Fibroblast of the aortic adventitia (primary cell): ENCODE data around the gene MPV17L. TPM values are rescaled to one million over a fixed set of nuclear protein-coding genes. Genes with fewer than 3 reads are reported as not detected.
"Not testable (repeated sequence)": the region's sequence is repeated elsewhere in the genome, so short reads cannot be mapped to it uniquely, and the experiment has no call there.

Experiments
- DNase-seq: peaks from one replicate; pipeline ENCODE4 v3.0.0-alpha.2; 2010; ENCODE audit warnings: low read depth
- H3K4me3 ChIP-seq: 2 replicates; pipeline ENCODE4 v1.5.1; 2011; ENCODE audit warnings: low read depth, mild to moderate bottlenecking, control low read depth, low read length, moderate library complexity
- total RNA-seq: library from RNA; depleted of rRNA; stranded (reverse); fragments of >200 nt; gene quantifications from 2 replicates; pipeline ENCODE4 v1.2.3, GENCODE V29; 2012; ENCODE audit warnings: low replicate concordance
- TF ChIP-seq, protein P1 (sequence below): IDR thresholded peaks from 2 replicates; pipeline ENCODE4 v1.5.1; 2011; ENCODE audit warnings: mild to moderate bottlenecking, low read length, control low read depth, inconsistent platforms; ENCODE audit not compliant: insufficient read depth

The MPV17L gene
- total RNA-seq, 1 donor: 3.3 TPM

DNA sequence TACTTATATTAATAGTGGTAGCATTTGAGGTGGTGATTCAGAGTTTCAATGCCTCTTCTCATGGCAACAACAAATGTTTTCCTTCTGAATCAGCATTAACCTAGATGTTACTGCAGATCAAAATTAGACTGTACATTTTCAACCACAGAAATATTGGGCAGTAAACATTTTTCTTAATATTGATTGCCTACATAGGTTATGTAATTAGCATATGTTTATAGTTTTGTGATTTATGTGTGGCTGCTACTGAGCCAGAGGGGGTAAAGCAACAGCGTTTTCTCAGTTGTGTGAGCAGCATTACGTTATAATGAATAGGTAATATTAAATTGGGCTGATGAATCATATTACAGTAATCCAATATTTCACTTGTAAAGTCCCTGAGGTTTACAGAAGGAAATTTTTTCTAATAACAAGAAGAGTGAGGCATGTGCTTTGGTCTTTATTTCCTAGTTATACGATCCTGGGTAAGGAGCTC, 20.0 kb downstream of the MPV17L start:
- no peak overlapping the region for H3K4me3 ChIP-seq
- no peak for DNase-seq
- TF ChIP-seq, protein P1, sequence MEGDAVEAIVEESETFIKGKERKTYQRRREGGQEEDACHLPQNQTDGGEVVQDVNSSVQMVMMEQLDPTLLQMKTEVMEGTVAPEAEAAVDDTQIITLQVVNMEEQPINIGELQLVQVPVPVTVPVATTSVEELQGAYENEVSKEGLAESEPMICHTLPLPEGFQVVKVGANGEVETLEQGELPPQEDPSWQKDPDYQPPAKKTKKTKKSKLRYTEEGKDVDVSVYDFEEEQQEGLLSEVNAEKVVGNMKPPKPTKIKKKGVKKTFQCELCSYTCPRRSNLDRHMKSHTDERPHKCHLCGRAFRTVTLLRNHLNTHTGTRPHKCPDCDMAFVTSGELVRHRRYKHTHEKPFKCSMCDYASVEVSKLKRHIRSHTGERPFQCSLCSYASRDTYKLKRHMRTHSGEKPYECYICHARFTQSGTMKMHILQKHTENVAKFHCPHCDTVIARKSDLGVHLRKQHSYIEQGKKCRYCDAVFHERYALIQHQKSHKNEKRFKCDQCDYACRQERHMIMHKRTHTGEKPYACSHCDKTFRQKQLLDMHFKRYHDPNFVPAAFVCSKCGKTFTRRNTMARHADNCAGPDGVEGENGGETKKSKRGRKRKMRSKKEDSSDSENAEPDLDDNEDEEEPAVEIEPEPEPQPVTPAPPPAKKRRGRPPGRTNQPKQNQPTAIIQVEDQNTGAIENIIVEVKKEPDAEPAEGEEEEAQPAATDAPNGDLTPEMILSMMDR: no peak

DNA sequence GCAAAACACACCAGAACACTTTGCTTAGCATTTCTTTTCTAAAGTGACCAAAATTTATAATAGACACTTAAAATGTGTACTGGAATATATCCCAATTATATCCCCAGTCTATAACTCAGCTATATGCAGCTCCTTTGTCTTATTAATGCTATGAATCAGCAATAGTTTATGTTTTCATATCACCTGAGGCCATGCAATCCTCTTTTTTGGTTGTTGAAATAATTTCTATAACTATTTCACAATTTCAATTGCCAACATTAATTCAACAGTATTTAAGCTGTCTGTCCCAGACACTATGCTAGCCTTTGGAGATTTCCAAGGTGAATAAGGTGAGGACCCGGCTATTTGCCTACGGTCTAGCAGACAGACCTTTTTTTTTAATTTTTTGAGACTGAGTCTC, 21.6 kb downstream of the MPV17L start:
- TF ChIP-seq, protein P1: no peak
- DNase-seq: no peak
- no peak overlapping the region for H3K4me3 ChIP-seq

DNA sequence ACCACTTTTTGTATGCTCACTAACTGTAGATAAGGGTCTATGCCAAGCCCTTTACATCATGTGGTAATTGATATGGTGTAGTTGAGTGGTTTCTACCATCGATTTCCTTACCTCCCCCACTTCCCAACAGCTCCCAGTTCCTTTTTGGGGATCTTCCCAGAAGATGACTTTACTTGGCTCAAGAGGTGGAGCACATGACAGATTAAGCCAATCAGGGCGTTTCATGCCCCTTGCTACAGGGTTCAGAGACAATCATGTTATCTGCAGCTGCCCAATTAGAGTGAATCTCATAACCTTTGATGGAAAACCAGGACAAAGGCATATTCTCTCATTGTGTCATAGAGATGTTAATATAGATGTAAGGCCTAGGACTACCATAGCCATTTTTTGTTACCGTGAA, 22.7 kb downstream of the MPV17L start:
- no peak for DNase-seq
- no peak overlapping the region for H3K4me3 ChIP-seq
- TF ChIP-seq, protein P1: no peak

DNA sequence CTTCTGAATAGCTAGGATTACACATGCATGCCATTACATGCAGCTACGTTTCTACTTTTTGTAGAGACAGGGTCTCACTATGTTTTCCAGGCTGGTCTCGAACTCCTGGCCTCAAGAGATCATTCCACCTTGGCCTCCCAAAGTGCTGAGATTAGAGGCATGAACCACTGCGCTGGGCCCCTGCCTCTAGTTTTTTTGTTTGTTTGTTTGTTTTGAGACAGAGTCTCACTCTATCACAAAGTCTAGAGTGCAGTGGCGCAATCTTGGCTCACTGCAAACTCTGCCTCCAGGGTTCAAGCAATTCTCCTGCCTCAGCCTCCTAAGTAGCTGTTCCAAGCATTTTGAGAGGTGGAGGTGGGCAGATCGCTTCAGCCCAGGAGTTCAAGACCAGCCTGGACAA, 26.1 kb downstream of the MPV17L start:
- H3K4me3 ChIP-seq, DNase-seq: not testable (repeated sequence)

DNA sequence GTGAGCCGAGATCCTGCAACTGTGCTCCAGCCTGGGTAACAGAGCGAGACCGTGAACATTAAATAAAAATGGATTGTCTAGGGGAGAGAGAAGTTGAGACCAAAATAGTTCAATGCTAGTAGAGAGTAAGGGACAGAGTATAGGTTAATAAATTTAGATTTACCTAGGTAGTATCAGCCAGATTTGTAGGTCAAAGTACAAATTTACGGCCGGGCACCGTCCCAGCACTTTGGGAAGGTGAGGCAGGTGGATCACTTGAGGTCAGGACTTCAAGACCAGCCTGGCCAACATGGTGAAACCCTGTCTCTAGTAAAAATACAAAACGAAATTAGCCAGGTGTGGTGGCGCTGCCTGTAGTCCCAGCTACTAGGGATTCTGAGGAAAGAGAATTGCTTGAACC, 26.7 kb downstream of the MPV17L start:
- no peak overlapping the region for H3K4me3 ChIP-seq
- TF ChIP-seq, protein P1: no peak
- no peak for DNase-seq

DNA sequence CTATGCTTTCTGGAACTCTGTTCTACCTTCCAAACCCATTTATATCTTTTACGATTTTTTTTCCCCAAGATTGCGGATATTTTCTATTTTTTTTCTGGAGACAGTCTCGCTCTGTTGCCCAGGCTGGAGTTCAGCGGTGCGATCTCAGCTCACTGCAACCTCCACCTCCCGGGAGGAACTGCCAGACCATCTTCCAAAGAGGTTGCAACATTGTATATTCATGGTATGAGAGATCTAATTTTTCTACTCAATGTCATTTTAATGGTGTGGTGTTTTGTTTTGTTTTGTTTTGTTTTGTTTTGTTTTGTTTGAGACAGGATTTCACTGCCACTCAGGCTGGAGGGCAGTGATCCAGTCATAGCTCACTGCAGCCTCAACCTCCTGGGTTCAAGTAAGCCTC, 30.3 kb downstream of the MPV17L start:
- no peak for DNase-seq
- TF ChIP-seq, protein P1: no peak
- no peak overlapping the region for H3K4me3 ChIP-seq

DNA sequence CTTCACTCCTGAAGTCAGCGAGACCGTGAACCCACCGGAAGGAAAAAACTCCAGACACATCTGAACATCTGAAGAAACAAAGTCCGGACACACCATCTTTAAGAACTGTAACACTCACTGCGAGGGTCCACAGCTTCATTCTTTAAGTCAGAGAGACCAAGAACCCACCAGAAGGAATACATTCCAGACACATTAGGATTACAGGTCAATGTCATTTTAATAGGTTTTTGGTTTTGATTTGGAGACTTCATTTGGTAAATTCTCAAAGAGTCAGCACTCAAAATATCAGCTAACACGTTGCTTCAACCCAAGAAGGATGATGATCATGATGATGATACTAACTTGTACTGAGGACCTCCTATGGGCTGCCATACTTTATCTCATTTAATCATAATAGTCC, 31.2 kb downstream of the MPV17L start:
- TF ChIP-seq, protein P1: no peak
- H3K4me3 ChIP-seq: no peak overlapping the region
- no peak for DNase-seq
